Activated B cell treated with CpG ODN at 0.5 μM for 24 hours (primary cell): ENCODE measurements around the gene SLC26A5. TPM values are rescaled to one million over a fixed set of nuclear protein-coding genes. Genes with fewer than 3 reads are reported as not detected.
"Not testable (repeated sequence)": the region's sequence is repeated elsewhere in the genome, so short reads cannot be mapped to it uniquely, and the experiment has no call there.

Source experiments
- ATAC-seq: fragments of 200-7000 bp; cut with Tn5 transposase; one replicate; pipeline ENCODE4 v1.10.0; 2021; ENCODE audit warnings: low read depth, mild to moderate bottlenecking, moderate library complexity
- CTCF ChIA-PET: fragments of 350-600 bp; sonication (Branson Sonifier 250); formaldehyde crosslinking; loops from one replicate; lab custom pipeline; 2021; ENCODE audit warnings: antibody characterized with exemption; lab: Charles Lee
- POLR2A ChIA-PET: fragments of 350-600 bp; sonication (Branson Sonifier 250); formaldehyde crosslinking; loops from one replicate; lab custom pipeline; 2021; ENCODE audit warnings: antibody characterized with exemption; lab: Charles Lee
- DNase-seq: peaks from one replicate; pipeline ENCODE4 v3.0.0; 2022
- H3K27ac Mint-ChIP-seq: one replicate; pipeline ENCODE4 v1.8.0; 2020; ENCODE audit warnings: mixed read lengths
- H3K27me3 Mint-ChIP-seq: one replicate; pipeline ENCODE4 v1.8.0; 2021; ENCODE audit warnings: mixed read lengths
- H3K36me3 Mint-ChIP-seq: one replicate; pipeline ENCODE4 v1.8.0; 2021; ENCODE audit warnings: low read depth, mixed read lengths
- H3K4me1 Mint-ChIP-seq: one replicate; pipeline ENCODE4 v1.8.0; 2021; ENCODE audit warnings: mixed read lengths
- H3K4me3 Mint-ChIP-seq: one replicate; pipeline ENCODE4 v1.8.0; 2020; ENCODE audit warnings: mild to moderate bottlenecking, mixed read lengths
- H3K9me3 Mint-ChIP-seq: one replicate; pipeline ENCODE4 v1.8.0; 2020; ENCODE audit warnings: mixed read lengths
- CTCF ChIP-seq: fragments of 200-600 bp; IDR thresholded peaks from one replicate; pipeline ENCODE4 v1.8.0; 2022; ENCODE audit warnings: antibody characterized with exemption, mild to moderate bottlenecking
- intact Hi-C: fragments of 100-400 bp; cut with micrococcal nuclease; formaldehyde crosslinking; loops from one replicate; pipeline ENCODE4 v1.15.1; 2024
- total RNA-seq: library from RNA; stranded (reverse); gene quantifications from 2 replicates; pipeline ENCODE4 v1.2.3, GENCODE V29; 2022

The SLC26A5 gene
- total RNA-seq, 1 donor from 2014 or later, result not detected

- no peaks in the 10 kb centered on the region for H3K9me3 Mint-ChIP-seq
- POLR2A ChIA-PET, result no interaction called here
These were observed 22.4 kb downstream of the SLC26A5 start for GRCh38 chr7:103423467-103424179.

DNA sequence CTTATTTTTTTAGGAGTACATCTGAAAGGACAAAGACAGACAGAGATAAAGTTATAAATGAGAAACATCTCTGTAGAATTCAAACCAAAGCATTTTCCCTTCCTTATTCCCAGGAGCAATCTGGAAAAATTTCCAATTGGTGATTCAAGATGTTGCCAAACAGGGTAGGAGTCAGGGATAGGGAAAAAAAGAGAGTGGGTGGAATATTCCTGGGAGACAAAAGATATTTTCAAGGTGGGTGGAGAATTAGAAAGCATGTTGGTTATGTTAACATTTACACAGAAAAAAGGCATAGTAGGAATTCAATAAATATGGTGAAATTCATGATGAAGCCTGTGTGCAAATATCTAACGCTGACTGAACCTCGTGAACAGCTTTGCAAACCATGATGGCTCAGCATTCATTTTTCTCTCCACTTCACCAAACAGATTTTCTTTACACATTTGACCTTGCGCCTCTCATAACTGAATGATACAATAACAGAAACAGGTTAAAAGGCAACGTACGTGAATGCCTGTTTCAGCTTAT lies 25.1 kb downstream of the SLC26A5 start:
- ATAC-seq (no peak), DNase-seq (no peak)
- CTCF ChIA-PET, result no interaction called here
- POLR2A ChIA-PET, result no interaction called here
- Mint-ChIP-seq H3K27me3 (peaks cover 11% of the 10 kb centered on the region), H3K4me3 (no peak overlapping the region), H3K9me3 (no peaks in the 10 kb centered on the region), H3K36me3 (no peaks in the 10 kb centered on the region), H3K27ac (no peak overlapping the region), H3K4me1 (no peaks in the 10 kb centered on the region)
- no peak for TF ChIP-seq CTCF
- intact Hi-C loops, result no loop called here

More at GRCh38 chr7:103423467-103424179, 22.4 kb downstream of the SLC26A5 start:
- ATAC-seq (no peak), DNase-seq (no peak)
- no peak for TF ChIP-seq CTCF
- H3K4me3 Mint-ChIP-seq, result no peak overlapping the region
- no peak overlapping the region for H3K27ac Mint-ChIP-seq
- peaks cover 12% of the 10 kb centered on the region for H3K27me3 Mint-ChIP-seq
- intact Hi-C loops, result no loop called here
- CTCF ChIA-PET, result no interaction called here
- no peaks in the 10 kb centered on the region for H3K36me3 Mint-ChIP-seq
- no peaks in the 10 kb centered on the region for H3K4me1 Mint-ChIP-seq

DNA sequence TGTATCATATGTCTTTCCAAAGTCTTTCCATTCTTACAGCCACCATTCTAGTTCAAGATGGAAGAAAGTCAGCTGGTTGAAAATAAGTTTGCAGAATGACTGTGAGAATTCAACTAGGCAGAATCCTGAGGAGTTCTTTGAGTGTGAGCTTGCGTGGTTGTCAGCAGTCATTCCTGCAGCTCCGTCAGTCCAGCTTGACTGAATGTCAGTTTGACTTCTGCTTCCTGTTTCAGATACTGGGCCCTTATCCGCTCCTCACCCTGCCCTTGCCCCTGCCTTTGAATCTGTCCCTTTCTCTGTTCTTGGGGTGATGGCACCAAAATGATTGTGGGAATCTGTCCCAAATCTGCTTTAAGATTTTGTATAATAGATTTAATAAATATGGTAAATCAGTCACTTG lies 27.8 kb downstream of the SLC26A5 start:
- DNase-seq (no peak), ATAC-seq (no peak)
- H3K4me1 Mint-ChIP-seq, result no peaks in the 10 kb centered on the region
- ChIA-PET CTCF (interaction anchor here (1.5 kb wide), 1 partner anchor 10 kb away, joined by 3 read pairs; no protein-coding TSS in a partner anchor), POLR2A (no interaction called here)
- H3K9me3 Mint-ChIP-seq, result no peaks in the 10 kb centered on the region
- TF ChIP-seq CTCF, result no peak
- peaks cover 24% of the 10 kb centered on the region for H3K27me3 Mint-ChIP-seq
- H3K27ac Mint-ChIP-seq, result no peak overlapping the region
- H3K36me3 Mint-ChIP-seq, result no peaks in the 10 kb centered on the region
- intact Hi-C loops, result no loop called here
- no peak overlapping the region for H3K4me3 Mint-ChIP-seq

- no peak for ATAC-seq
- Mint-ChIP-seq H3K36me3 (no peaks in the 10 kb centered on the region), H3K27ac (no peak overlapping the region), H3K27me3 (peaks cover 21% of the 10 kb centered on the region), H3K4me1 (no peaks in the 10 kb centered on the region), H3K9me3 (no peaks in the 10 kb centered on the region), H3K4me3 (no peak overlapping the region)
- intact Hi-C loops, result no loop called here
- no peak for DNase-seq
- CTCF ChIA-PET, result no interaction called here
- POLR2A ChIA-PET, result no interaction called here
- TF ChIP-seq CTCF, result no peak
These were observed 32.6 kb downstream of the SLC26A5 start for GRCh38 chr7:103413407-103413806.

DNA sequence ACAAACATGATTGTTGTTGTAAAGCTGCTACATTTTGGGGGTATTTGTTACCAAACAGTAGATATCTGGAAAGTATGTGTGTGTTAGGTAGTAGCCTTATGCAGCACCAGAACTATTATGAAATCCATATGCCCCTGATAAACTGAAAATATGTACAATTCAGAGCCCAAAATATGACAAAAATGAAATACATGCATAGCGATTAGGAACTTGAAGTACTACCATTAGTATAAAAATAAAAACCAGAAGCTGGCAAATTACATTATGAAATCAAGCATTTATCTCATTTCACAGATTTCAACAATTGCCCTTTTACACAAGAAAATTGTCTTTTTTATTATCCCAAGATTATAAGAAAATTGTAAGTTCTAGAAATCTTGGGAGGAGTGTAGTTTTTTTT lies 33.9 kb downstream of the SLC26A5 start:
- TF ChIP-seq CTCF, result no peak
- POLR2A ChIA-PET, result no interaction called here
- Mint-ChIP-seq H3K27ac (no peak overlapping the region), H3K36me3 (no peaks in the 10 kb centered on the region), H3K4me3 (no peak overlapping the region), H3K9me3 (no peaks in the 10 kb centered on the region), H3K4me1 (no peaks in the 10 kb centered on the region), H3K27me3 (peaks cover 20% of the 10 kb centered on the region)
- CTCF ChIA-PET, result no interaction called here
- no peak for DNase-seq
- ATAC-seq, result no peak
- intact Hi-C loops, result no loop called here

DNA sequence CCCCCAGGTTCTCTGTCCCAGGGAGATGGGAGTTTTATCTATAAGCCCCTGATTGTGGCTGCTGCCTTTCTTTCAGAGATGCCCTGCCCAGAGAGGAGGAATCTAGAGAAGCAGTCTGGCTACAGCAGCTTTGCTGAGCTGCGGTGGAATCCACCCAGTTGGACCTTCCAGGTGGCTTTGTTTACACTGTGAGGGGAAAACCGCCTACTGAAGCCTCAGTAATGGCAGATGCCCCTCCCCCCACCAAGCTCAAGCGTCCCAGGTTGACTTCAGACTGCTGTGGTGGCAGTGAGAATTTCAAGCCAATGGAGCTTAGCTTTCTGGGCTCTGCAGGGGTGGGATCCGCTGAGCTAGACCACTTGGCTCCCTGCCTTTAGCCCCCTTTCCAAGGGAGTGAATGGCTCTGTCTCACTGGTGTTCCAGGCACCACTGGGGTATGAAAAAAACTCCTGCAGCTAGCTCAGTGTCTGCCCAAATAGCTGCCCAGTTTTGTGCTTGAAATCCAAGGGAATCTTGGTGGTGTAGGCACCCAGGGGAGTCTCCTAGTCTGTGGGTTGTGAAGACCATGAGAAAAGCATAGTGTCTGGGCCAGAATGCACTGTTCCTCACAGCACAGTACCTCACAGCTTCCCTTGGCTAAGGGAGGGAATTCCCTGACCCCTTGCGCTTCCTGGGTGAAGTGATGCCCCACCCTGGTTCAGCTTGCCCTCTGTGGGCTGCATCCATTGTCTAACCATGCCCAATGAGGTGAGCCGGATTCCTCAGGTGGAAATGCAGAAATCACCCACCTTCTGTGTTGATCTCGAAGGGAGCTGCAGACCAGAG lies 40.0 kb downstream of the SLC26A5 start:
- H3K36me3 Mint-ChIP-seq, H3K4me3 Mint-ChIP-seq, H3K9me3 Mint-ChIP-seq, H3K4me1 Mint-ChIP-seq, DNase-seq, POLR2A ChIA-PET, H3K27ac Mint-ChIP-seq, ATAC-seq, CTCF ChIA-PET: not testable (repeated sequence)
- intact Hi-C loops, result loop anchor here (2.0 to 5.0 kb wide), 2 partner anchors 57 to 124 kb away; no protein-coding TSS in a partner anchor
- H3K27me3 Mint-ChIP-seq, result peaks cover 32% of the 10 kb centered on the region

DNA sequence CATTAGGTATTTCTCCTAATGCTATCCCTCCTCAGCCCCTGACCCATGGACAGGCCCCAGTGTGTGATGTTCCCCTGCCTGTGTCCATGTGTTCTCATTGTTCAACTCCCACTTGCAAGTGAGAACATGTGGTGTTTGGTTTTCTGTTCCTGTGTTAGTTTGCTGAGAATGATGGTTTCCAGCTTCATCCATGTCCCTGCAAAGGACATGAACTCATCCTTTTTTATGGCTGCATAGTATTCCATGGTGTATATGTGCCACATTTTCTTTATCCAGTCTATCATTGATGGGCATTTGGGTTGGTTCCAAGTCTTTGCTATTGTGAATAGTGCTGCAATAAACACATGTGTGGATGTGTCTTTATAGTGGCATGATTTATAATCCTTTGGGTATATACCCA lies 46.3 kb downstream of the SLC26A5 start:
- H3K4me3 Mint-ChIP-seq, H3K36me3 Mint-ChIP-seq, CTCF ChIA-PET, H3K27ac Mint-ChIP-seq, intact Hi-C loops, H3K4me1 Mint-ChIP-seq, DNase-seq, POLR2A ChIA-PET, H3K9me3 Mint-ChIP-seq, ATAC-seq: not testable (repeated sequence)
- H3K27me3 Mint-ChIP-seq, result peaks cover 23% of the 10 kb centered on the region
